ENCODE data around the gene C1S. TPM values are rescaled to one million over a fixed set of nuclear protein-coding genes. Genes with fewer than 3 reads are reported as not detected.

Gene C1S
- total and polyA plus RNA-seq, 9 of the 15 experiments (the other 6 are each of a cell fraction or from before 2014, with no cell fraction given), result 0.08 to 0.84 (median 0.27) TPM

GRCh38 chr12:7065073-7065623 is 4.6 kb downstream of the C1S start (continued):
- TF ChIP-seq MAFF (IDR thresholded peaks at IDR 0.05; ENCODE audit: low read length) (peak; percentile 44; the same call in 1 of the 2 replicates), ZNF561 (CRISPR knock-in tag; conservative IDR thresholded peaks at IDR 0.05) (no peak), DEAF1 (CRISPR knock-in tag; IDR thresholded peaks at IDR 0.05) (no peak), ZNF695 (CRISPR knock-in tag; IDR thresholded peaks at IDR 0.05) (no peak), ZNF395 (CRISPR knock-in tag; IDR thresholded peaks at IDR 0.05) (no peak), C11orf30 (IDR thresholded peaks at IDR 0.05; ENCODE audit: low read depth) (peak; percentile 58; the same call in 1 of the 2 replicates), ZNF316 (IDR thresholded peaks at IDR 0.05) (peak; percentile 70), SRSF7 (optimal IDR thresholded peaks at IDR 0.05; ENCODE audit: low read depth, low read length) (no peak), IRF2 (CRISPR knock-in tag; IDR thresholded peaks at IDR 0.05) (no peak), ETV6 (IDR thresholded peaks at IDR 0.05; ENCODE audit: borderline replicate concordance in 1 of 2, low read depth in 2 of 2, low read length in 1 of 2) (no peak), ETV6 (CRISPR knock-in tag; IDR thresholded peaks at IDR 0.05; ENCODE audit: borderline replicate concordance) (no peak), PTTG1 (tag; IDR thresholded peaks at IDR 0.05; ENCODE audit: low read depth) (no peak)

All from K562 (cell line).